ENCODE results near the gene EXOC4. TPM values are rescaled to one million over a fixed set of nuclear protein-coding genes. Genes with fewer than 3 reads are reported as not detected.

The EXOC4 gene
- total and polyA plus RNA-seq, 2 of the 8 experiments (the other 6 are each of a cell fraction or from before 2014, with no cell fraction given): 27.0 to 67.3 TPM

- Histone ChIP-seq H4K5ac (ENCODE audit: insufficient read length, low read depth, low read length) (no peak overlapping the region), H3K27ac (ENCODE audit: low read depth, low read length) (no peak overlapping the region), H3K23ac (ENCODE audit: insufficient read length) (no peak overlapping the region), H4K20me1 (replicated peaks in 1 of 2; ENCODE audit: control insufficient read depth in 1 of 2, insufficient read depth in 2 of 2, low read length in 2 of 2) (no peaks in the 10 kb centered on the region), H3K4me3 (ENCODE audit: extremely low read depth in 1 of 4, insufficient read depth in 2 of 4, low read depth in 3 of 4, low read length in 4 of 4) (no peak overlapping the region), H4K91ac (replicated peaks; ENCODE audit: insufficient read length, low read length) (no peak overlapping the region), H2AFZ (ENCODE audit: low read length) (no peak overlapping the region), H3K9ac (replicated peaks in 1 of 4; ENCODE audit: extremely low read depth in 1 of 4, low read depth in 3 of 4, low read length in 3 of 4) (no peak overlapping the region), H3K9me3 (ENCODE audit: insufficient read depth in 2 of 2, low read depth in 1 of 2, low read length in 1 of 2) (no peaks in the 10 kb centered on the region), H3K18ac (ENCODE audit: extremely low read depth, low read length) (no peak overlapping the region), H3K4me1 (replicated peaks in 1 of 4; ENCODE audit: control insufficient read depth in 3 of 4, insufficient read depth in 4 of 4, low read length in 3 of 4) (no peaks in the 10 kb centered on the region; a peak in 1 of 7 replicates), H3K79me1 (ENCODE audit: low read depth, low read length) (no peaks in the 10 kb centered on the region), H3K36me3 (ENCODE audit: control insufficient read depth in 2 of 4, insufficient read depth in 4 of 4, low read length in 3 of 4) (no peaks in the 10 kb centered on the region), H3K4me2 (ENCODE audit: insufficient read depth in 1 of 2, low read depth in 2 of 2, low read length in 2 of 2) (no peak overlapping the region), H2BK15ac (ENCODE audit: low read length) (no peak overlapping the region), H3K23me2 (ENCODE audit: low read depth, low read length) (no peaks in the 10 kb centered on the region), H2BK20ac (ENCODE audit: low read length) (no peak overlapping the region), H2BK12ac (ENCODE audit: low read depth, low read length) (no peak overlapping the region), H2BK5ac (ENCODE audit: low read depth, low read length) (no peak overlapping the region), H2BK120ac (replicated peaks; ENCODE audit: low read depth, low read length) (no peak overlapping the region), H2AK5ac (ENCODE audit: low read depth, low read length) (no peak overlapping the region), H3K14ac (ENCODE audit: insufficient read length) (no peak overlapping the region), H3K27me3 (replicated peaks in 1 of 4; ENCODE audit: control insufficient read depth in 3 of 4, extremely low read depth in 1 of 4, insufficient read depth in 3 of 4, low read length in 3 of 4) (peaks cover 0 to 2% (median 0%) of the 10 kb centered on the region in 4 experiments; a peak in 1 of 7 replicates), H4K8ac (ENCODE audit: extremely low read depth, insufficient read depth, low read length) (no peak overlapping the region), H3K79me2 (ENCODE audit: control insufficient read depth in 1 of 2, insufficient read depth in 2 of 2, low read length in 2 of 2) (no peaks in the 10 kb centered on the region), H3K4ac (replicated peaks; ENCODE audit: insufficient read length, low read depth, low read length) (no peak overlapping the region), H3K56ac (replicated peaks; ENCODE audit: insufficient read length, low read depth, low read length) (no peak overlapping the region)
- DNase-seq (ENCODE audit: low read depth in 1 of 2, low spot score in 2 of 2) (no peak), FAIRE-seq (no peak)
- WGBS, 2 experiments (ENCODE audit: extremely low coverage in 1 of 2, insufficient coverage in 1 of 2, insufficient read length in 1 of 2, insufficient replicate concordance in 2 of 2, low coverage in 1 of 2, low lambda C conversion rate in 2 of 2, missing lambda C conversion rate in 1 of 2): 91% methylated on average over 2 of the region's 2 CpGs; no CpG with 5 or more reads in 1 of the 2 experiments
- ChIA-PET CTCF (ENCODE audit: partially characterized antibody) (no interaction called here), POLR2A (ENCODE audit: partially characterized antibody) (no interaction called here)
- TF ChIP-seq TBP (IDR thresholded peaks at IDR 0.05; ENCODE audit: low read depth, low read length): no peak
- no peak for TF ChIP-seq CHD1 (IDR thresholded peaks at IDR 0.05; ENCODE audit: low read depth, low read length)
- no peak for TF ChIP-seq GABPA (IDR thresholded peaks at IDR 0.05; ENCODE audit: borderline replicate concordance, insufficient read depth, low read length)
- TF ChIP-seq CTCF (IDR thresholded peaks at IDR 0.05; ENCODE audit: control extremely low read depth in 1 of 3, insufficient read depth in 1 of 3, low read depth in 1 of 3, low read length in 3 of 3): no peak
- no peak for TF ChIP-seq POLR2A (IDR thresholded peaks at IDR 0.05; ENCODE audit: control extremely low read depth in 1 of 2, low read depth in 2 of 2, low read length in 2 of 2)
- no peak for TF ChIP-seq ZNF274 (IDR thresholded peaks at IDR 0.05; ENCODE audit: borderline replicate concordance, extremely low read depth, low read length)
- TF ChIP-seq SP1 (IDR thresholded peaks at IDR 0.05; ENCODE audit: low read depth, low read length): no peak
- no peak for TF ChIP-seq JUN (IDR thresholded peaks at IDR 0.05; ENCODE audit: low read depth, low read length)
- no peak for TF ChIP-seq EGR1 (IDR thresholded peaks at IDR 0.05; ENCODE audit: borderline replicate concordance, low read depth, low read length)
- TF ChIP-seq HDAC6 (IDR thresholded peaks at IDR 0.05; ENCODE audit: low read depth, low read length): no peak
- no peak for TF ChIP-seq KDM4A (IDR thresholded peaks at IDR 0.05; ENCODE audit: low read depth, low read length, severe bottlenecking)
- no peak for TF ChIP-seq SP2 (IDR thresholded peaks at IDR 0.05; ENCODE audit: low read length)
- no peak for TF ChIP-seq JUND (IDR thresholded peaks at IDR 0.05; ENCODE audit: low read length)
- no peak for TF ChIP-seq TEAD4 (IDR thresholded peaks at IDR 0.05; ENCODE audit: low read depth, low read length)
Observed at GRCh38 chr7:133601617-133602016, 348.7 kb downstream of the EXOC4 start.
